Lower leg skin (tissue), 4 donors: ENCODE data around the gene CLEC3A. TPM values are rescaled to one million over a fixed set of nuclear protein-coding genes. Genes with fewer than 3 reads are reported as not detected.

ENCODE experiments used
- DNase-seq, 2 donors: peaks; one replicate each; pipeline ENCODE4 v3.0.0-alpha.2; 2019; ENCODE audit warnings: low spot score in 2 of 2
- H3K4me3 ChIP-seq: fragments of 200-600 bp; sonication (generic); 2 replicates; pipeline ENCODE4 v1.5.1; 2017; ENCODE audit warnings: mild to moderate bottlenecking, low read depth; ENCODE audit not compliant: poor library complexity, severe bottlenecking
- CTCF ChIP-seq, 3 donors: fragments of 450-650 bp; IDR thresholded peaks; one replicate each; pipeline ENCODE4 v1.5.1; 2016; ENCODE audit warnings: antibody characterized with exemption in 3 of 3, mild to moderate bottlenecking in 3 of 3, moderate library complexity in 2 of 3
- POLR2A ChIP-seq, 2 donors: fragments of 450-650 bp; IDR thresholded peaks; one replicate each; pipeline ENCODE4 v1.6.1; 2016 to 2017; ENCODE audit warnings: antibody characterized with exemption in 2 of 2, mild to moderate bottlenecking in 1 of 2, moderate library complexity in 1 of 2
- WGBS, 2 donors: methylation state at CpG; one replicate each; pipeline ENCODE4 v1.1.5; 2018; 5-methylcytosine and 5-hydroxymethylcytosine counted together
- intact Hi-C: fragments of 100-400 bp; cut with DNase I; formaldehyde crosslinking; loops from one replicate; pipeline ENCODE4 v1.15.0; 2023; ENCODE audit warnings: low total_unique reads
- total RNA-seq, 4 donors: library from RNA; depleted of rRNA; stranded (reverse); fragments of >200 nt; gene quantifications; one replicate each; pipeline ENCODE4 v1.1.0, GENCODE V29; 2016

The CLEC3A gene
- total RNA-seq = not detected

GRCh38 chr16:78022347-78023060 is at the start of gene CLEC3A:
Gene CLEC3A, plus strand, starts transcription at chr16:78022548. Its CDS starts 79 bp downstream, at chr16:78022627.
- no peak within 1 kb of the TSS for H3K4me3 ChIP-seq
- DNase-seq = no peak
- 38 to 40% methylated on average over 5 of the region's 5 CpGs for WGBS, 2 donors
- intact Hi-C loops = no loop called here
- TF ChIP-seq CTCF (IDR thresholded peaks at IDR 0.05) (no peak), POLR2A (IDR thresholded peaks at IDR 0.05) (no peak)

- no peak overlapping the region for H3K4me3 ChIP-seq
- DNase-seq = no peak
- WGBS, 2 donors = 74 to 75% methylated on average over 5 of the region's 5 CpGs
- TF ChIP-seq CTCF (IDR thresholded peaks at IDR 0.05) (no peak), POLR2A (IDR thresholded peaks at IDR 0.05) (no peak)
- intact Hi-C loops = loop anchor here (5.0 kb wide), 1 partner anchor 298 kb away; no protein-coding TSS in a partner anchor
Measured at GRCh38 chr16:77974883-77975282, 47.5 kb upstream of the CLEC3A start.

- DNase-seq = no peak
- TF ChIP-seq CTCF (IDR thresholded peaks at IDR 0.05) (no peak), POLR2A (IDR thresholded peaks at IDR 0.05) (no peak)
- WGBS, 2 donors = 52 to 60% methylated on average over 3 of the region's 3 CpGs
- no peak overlapping the region for H3K4me3 ChIP-seq
- intact Hi-C loops = no loop called here
Measured at GRCh38 chr16:77975942-77976341, 46.4 kb upstream of the CLEC3A start.

- intact Hi-C loops = no loop called here
- 75% methylated on average over 5 of the region's 5 CpGs for WGBS, 2 donors
- TF ChIP-seq POLR2A (IDR thresholded peaks at IDR 0.05) (no peak), CTCF (IDR thresholded peaks at IDR 0.05) (no peak)
- no peak overlapping the region for H3K4me3 ChIP-seq
- DNase-seq = no peak
Measured at GRCh38 chr16:77977339-77977738, 45.0 kb upstream of the CLEC3A start.

GRCh38 chr16:77985111-77985510 is 37.2 kb upstream of the CLEC3A start:
- DNase-seq = no peak
- TF ChIP-seq CTCF (IDR thresholded peaks at IDR 0.05) (no peak), POLR2A (IDR thresholded peaks at IDR 0.05) (no peak)
- WGBS, 2 donors = 86 to 91% methylated on average over 3 of the region's 3 CpGs
- intact Hi-C loops = no loop called here
- no peak overlapping the region for H3K4me3 ChIP-seq
